GM18498 (cell line): ENCODE data around the gene EFCAB6.

Source experiments
- ATAC-seq: cut with Tn5 transposase; IDR thresholded peaks from one replicate; pipeline ENCODE4 v1.9.1; 2021; ENCODE audit warnings: mild to moderate bottlenecking, moderate library complexity; ENCODE audit not compliant: unreplicated experiment

Gene EFCAB6

GRCh38 chr22:43812149-43812842 is at the start of gene EFCAB6:
Gene EFCAB6, minus strand, starts transcription at chr22:43812305. Its CDS starts 29,987 bp downstream, at chr22:43782318.
- ATAC-seq = peak; percentile 90

GRCh38 chr22:43861529-43861928 is 49.4 kb upstream of the EFCAB6 start:
- ATAC-seq = no peak

GRCh38 chr22:43860831-43861230 is 48.7 kb upstream of the EFCAB6 start:
- ATAC-seq = no peak

- ATAC-seq = no peak
Measured at GRCh38 chr22:43860126-43860525, 48.0 kb upstream of the EFCAB6 start.

GRCh38 chr22:43859621-43860020 is 47.5 kb upstream of the EFCAB6 start:
- ATAC-seq = no peak

- no peak for ATAC-seq
Measured at GRCh38 chr22:43859176-43859575, 47.1 kb upstream of the EFCAB6 start.

- ATAC-seq = no peak
Measured at GRCh38 chr22:43858156-43858895, 46.2 kb upstream of the EFCAB6 start.

GRCh38 chr22:43857367-43857766 is 45.3 kb upstream of the EFCAB6 start:
- no peak for ATAC-seq

- ATAC-seq = no peak
Measured at GRCh38 chr22:43855431-43855830, 43.3 kb upstream of the EFCAB6 start.

GRCh38 chr22:43854786-43855271 is 42.7 kb upstream of the EFCAB6 start:
- ATAC-seq = no peak

GRCh38 chr22:43854121-43854785 is 42.1 kb upstream of the EFCAB6 start:
- ATAC-seq = no peak

GRCh38 chr22:43853328-43853931 is 41.3 kb upstream of the EFCAB6 start:
- no peak for ATAC-seq

GRCh38 chr22:43852573-43853327 is 40.6 kb upstream of the EFCAB6 start:
- no peak for ATAC-seq

GRCh38 chr22:43851979-43852307 is 39.8 kb upstream of the EFCAB6 start:
- ATAC-seq = no peak

- no peak for ATAC-seq
Measured at GRCh38 chr22:43851058-43851978, 39.2 kb upstream of the EFCAB6 start.

GRCh38 chr22:43850529-43850928 is 38.4 kb upstream of the EFCAB6 start:
- ATAC-seq = no peak

- ATAC-seq = no peak
Measured at GRCh38 chr22:43849731-43850130, 37.6 kb upstream of the EFCAB6 start.

- no peak for ATAC-seq
Measured at GRCh38 chr22:43848366-43849171, 36.5 kb upstream of the EFCAB6 start.
